Frontal cortex (tissue), 4 donors: Measurements from ENCODE around the gene WNT3A. TPM values are rescaled to one million over a fixed set of nuclear protein-coding genes. Genes with fewer than 3 reads are reported as not detected.

Experiments used
- DNase-seq, 2 donors: peaks; one replicate each; pipeline ENCODE4 v3.0.0; 2012; ENCODE audit warnings: low spot score in 2 of 2
- FAIRE-seq: peaks from 2 replicates; lab custom pipeline; 2012; peaks lifted over from hg19 to GRCh38; lab: Jason Lieb, UNC
- total RNA-seq: library from RNA; depleted of rRNA; stranded (reverse); fragments of >200 nt; gene quantifications from one replicate; pipeline ENCODE4 v1.2.3, GENCODE V29; 2014
- donor health status: control.
- donor health status: control.
- donor health status: control.

Gene WNT3A
- total RNA-seq, 1 donor from 2014 or later = not detected

DNA sequence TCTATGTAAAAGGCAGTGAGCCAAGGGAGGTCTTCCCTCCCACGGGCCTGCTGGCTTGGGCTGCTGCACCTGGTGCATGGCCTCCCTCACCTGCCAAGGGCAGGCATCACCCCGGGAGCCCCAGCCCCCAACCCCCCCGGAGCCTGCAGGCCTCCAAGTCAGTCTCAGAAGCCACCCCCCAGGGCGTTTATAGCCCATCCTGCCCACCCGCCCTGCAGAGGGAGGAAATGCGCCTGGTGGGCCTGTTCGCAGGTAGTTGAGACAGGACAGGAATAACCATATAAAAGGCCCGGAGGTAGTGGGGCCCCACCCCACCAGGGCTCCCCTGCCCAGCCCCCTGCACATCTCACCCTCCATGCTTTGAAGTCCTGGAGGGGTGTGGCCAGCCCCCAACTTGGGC, 57.5 kb downstream of the WNT3A start:
- FAIRE-seq (no peak), DNase-seq (no peak)

- DNase-seq = no peak
- FAIRE-seq = no peak
Observed at GRCh38 chr1:228064741-228065542, 58.1 kb downstream of the WNT3A start.

DNA sequence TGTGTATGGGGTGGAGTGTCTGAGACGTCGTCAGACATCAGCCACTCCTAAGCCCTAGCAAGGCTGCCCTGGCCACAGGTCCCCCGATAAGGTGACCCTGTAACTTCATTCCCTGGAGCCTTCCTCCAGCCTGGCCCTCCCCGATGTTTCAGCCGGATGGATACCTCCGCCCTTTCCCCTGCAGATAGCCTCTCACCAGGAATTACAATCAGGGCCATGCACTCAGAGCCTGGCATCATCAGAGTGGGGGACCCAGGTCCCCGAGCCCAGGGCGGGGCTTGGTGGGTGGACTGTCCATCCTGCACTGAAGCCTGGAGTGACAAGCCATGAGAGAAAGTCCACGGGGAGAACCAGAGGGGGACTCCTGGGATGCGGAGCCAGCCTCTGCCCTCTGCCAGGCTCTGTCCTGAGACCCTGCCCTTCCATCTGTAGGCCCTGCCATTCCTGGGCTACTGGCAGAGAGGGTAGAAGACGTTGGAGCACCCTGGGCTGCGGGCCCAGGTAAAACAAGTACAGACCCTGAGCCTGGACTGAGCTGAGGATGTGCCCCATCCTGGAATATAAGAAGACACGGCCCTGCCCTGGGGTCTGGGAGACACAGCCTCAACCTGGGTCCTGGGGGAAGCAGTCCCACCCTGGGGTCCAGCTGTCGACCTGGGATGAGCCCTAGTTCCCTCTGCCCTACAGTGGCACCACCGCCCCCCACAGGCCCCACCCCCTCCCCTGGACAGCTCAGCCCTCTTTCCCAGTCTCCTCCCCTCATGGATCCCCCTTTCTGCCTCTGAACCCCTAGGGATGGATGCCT, 58.9 kb downstream of the WNT3A start:
- FAIRE-seq (no peak), DNase-seq (no peak)

GRCh38 chr1:228066416-228066815, 59.6 kb downstream of the WNT3A start:
- DNase-seq (no peak), FAIRE-seq (no peak)

GRCh38 chr1:228066891-228067654, 60.3 kb downstream of the WNT3A start:
- DNase-seq (no peak), FAIRE-seq (no peak)

GRCh38 chr1:228068359-228068758, 61.6 kb downstream of the WNT3A start:
- DNase-seq = no peak
- no peak for FAIRE-seq

GRCh38 chr1:228070173-228070572, 63.4 kb downstream of the WNT3A start:
- FAIRE-seq = no peak
- no peak for DNase-seq

GRCh38 chr1:228070851-228071250, 64.1 kb downstream of the WNT3A start:
- no peak for DNase-seq
- FAIRE-seq = no peak

GRCh38 chr1:228071839-228072657, 65.2 kb downstream of the WNT3A start:
- FAIRE-seq = no peak
- no peak for DNase-seq

DNA sequence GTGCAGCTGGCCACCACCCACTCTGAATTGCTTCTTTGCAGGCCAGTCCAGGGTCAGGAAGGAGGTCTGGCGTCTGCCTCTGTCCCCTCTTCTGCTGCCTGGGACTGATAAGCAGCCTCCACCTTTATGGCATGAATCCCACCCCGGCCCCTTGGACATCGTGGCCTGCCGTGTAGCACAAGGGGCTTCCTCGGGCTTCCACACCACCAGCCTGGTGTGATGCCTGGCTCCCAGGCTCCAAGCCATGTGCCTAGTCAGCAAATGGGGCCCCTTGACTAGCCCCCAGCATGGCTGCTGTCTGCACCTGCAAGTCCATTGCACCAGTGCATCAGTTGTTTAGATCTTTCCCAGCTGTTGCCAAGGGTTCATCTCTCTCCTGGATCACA, 65.9 kb downstream of the WNT3A start:
- no peak for FAIRE-seq

GRCh38 chr1:228073061-228073856, 66.5 kb downstream of the WNT3A start:
- no peak for DNase-seq
- no peak for FAIRE-seq

More for the DNA sequence above, 65.9 kb downstream of the WNT3A start:
- no peak for DNase-seq

- FAIRE-seq (no peak), DNase-seq (no peak)
Observed at GRCh38 chr1:228073857-228074545, 67.2 kb downstream of the WNT3A start.

DNA sequence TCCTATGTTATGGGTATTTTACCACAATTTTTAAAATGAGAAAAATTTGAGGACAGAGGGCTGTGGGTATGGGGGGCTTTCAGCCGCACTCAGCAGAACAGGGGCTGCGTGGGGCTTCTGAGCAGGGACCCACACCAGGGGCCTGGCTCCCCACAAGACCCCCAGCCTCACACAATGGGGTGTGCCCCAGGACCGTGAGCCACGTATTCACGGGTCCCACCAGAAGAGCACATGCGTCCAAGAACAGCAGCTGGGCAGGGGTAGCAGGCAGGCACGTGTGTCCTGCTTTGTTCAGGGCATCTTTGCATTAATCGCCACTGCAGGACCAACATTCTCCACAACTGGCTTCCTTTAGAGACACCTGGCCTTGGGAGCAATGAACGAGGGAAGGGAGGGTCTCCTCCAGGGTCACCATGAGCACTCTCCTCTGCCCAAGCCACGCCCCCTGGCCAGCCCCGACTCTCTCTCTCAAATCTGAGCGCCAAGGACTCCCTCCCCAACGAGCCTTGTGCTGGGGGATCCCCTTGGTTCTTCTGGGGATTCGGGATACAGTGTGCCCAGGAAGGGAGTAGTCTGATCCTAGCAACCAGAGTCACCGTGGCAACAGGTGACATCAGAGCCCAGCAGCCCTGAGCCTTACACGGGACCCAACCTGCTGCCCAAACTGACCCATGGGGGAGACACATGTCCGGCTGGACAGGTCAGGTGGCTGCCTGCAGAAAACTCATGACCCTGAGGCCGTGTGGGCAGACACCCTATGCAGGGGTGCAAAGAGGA, 68.3 kb downstream of the WNT3A start:
- DNase-seq = no peak
- no peak for FAIRE-seq

- FAIRE-seq (no peak), DNase-seq (no peak)
Observed at GRCh38 chr1:228075801-228076271, 69.0 kb downstream of the WNT3A start.

DNA sequence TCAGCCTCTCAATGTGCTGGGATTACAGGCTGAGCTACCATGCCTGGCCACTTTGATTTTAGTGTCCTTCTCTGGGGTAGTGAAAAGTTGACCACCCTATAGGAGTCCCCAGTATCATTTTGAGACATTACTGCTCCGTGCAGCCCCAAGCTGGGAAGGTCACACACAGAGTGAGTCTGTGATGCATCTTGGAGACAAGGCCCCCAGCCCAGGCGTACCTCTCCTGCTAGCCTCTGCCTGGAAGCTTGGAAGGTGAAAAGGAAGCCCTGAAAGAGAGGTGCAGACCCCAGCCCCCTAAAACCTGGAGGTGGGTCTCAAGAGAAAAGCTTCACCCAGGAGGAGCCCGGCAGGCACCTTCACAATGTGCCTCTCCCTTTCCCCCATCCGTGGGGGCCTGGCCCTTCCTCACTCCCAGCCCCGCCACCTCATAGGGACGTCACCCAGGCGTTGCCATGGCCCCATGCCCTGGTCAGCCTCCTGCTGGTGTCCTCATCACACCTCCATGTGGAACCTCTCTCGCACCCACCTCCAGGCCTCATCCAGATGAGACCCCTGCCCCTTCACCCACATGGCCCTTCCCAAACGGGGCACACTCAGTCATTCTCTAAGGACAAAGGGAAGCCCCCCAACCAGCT, 70.1 kb downstream of the WNT3A start:
- no peak for DNase-seq
- no peak for FAIRE-seq

- FAIRE-seq (no peak), DNase-seq (no peak)
Observed at GRCh38 chr1:228077565-228078330, 71.0 kb downstream of the WNT3A start.
